ENCODE data around the gene TCF3.

DNA sequence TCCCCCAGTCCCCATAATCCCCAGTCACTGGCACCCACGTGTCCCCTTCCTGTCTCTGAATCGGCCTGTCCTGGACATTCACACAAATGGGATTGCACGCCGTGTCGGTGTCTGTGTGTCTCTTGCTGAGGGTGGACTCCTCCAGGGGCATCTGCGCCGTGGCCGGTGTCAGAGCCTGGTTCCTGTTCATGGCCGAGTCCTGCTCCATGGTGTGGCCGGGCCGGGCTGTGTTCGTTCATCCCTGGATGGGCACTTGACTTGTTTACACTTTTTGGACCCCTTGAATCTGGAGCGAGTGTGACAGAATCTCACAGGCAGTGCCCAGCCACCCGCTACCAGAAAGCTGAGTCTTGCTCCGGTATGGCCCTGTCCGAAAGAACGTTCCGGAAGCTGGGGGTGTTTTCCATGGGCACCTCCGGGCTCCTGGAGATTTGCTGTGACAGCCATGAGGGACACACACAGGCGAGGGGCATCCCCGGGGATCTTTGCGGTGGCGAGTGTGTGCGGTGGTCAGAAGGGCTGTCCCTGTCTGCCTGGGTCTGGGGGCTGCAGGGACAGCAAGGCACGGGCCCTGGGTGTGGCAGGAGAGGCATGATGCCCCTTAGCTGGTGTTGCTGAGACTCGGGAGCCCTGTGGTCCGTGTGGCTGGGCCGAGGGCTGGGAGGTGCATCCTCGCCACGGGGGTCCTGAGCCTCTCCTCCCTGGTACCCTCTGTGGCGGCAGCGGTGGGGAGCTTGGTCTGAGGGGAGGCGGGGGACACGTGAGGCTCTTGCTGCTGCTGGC lies 77.9 kb downstream of the TCF3 start:
- TF ChIP-seq POLR2AphosphoS5 (IDR thresholded peaks at IDR 0.05; ENCODE audit: low read depth, low read length): no peak
- no peak for TF ChIP-seq TAF1 (IDR thresholded peaks at IDR 0.05; ENCODE audit: borderline replicate concordance, low read depth, low read length)
